K562 (cell line): ENCODE measurements around the gene MYH6. TPM values are rescaled to one million over a fixed set of nuclear protein-coding genes. Genes with fewer than 3 reads are reported as not detected.

ENCODE experiments used
- CBX1 ChIP-seq: sonication (generic); IDR thresholded peaks from 2 replicates; pipeline ENCODE4 v1.6.1; 2016; ENCODE audit warnings: antibody characterized with exemption, low read depth, mild to moderate bottlenecking
- MEF2D ChIP-seq: conservative IDR thresholded peaks from 2 replicates; pipeline ENCODE4 v1.6.1; 2016; ENCODE audit warnings: low read depth, missing genetic modification characterization, missing compliant biosample characterization
- SUPT5H ChIP-seq: fragments of 450-650 bp; IDR thresholded peaks from 2 replicates; pipeline ENCODE4 v1.6.1; 2016
- polyA plus RNA-seq, 8 experiments: library from polyadenylated mRNA; depleted of rRNA in 4 of 8; stranded (reverse) in 5 of 8; unstranded in 3 of 8; fragments of >200 nt; fragmentation: Nextera tagmentation in 2 of 8; fragmentation: Illumina TruSeq in 1 of 8; extraction: Ambion mirVana in 2 of 8; extraction: Trizol in 1 of 8; gene quantifications; 2 replicates each; pipeline versions ENCODE4 v1.2.1 to v1.2.3, GENCODE V29; 2011 to 2014; ENCODE audit warnings: inconsistent platforms in 1 of 8, missing spikeins in 1 of 8
- total RNA-seq, 7 experiments: library from RNA; depleted of rRNA in 6 of 7; stranded (reverse); fragments of >200 nt in 6 of 7; fragmentation: Illumina TruSeq in 2 of 7; extraction: Trizol in 2 of 7; gene quantifications; 2 replicates each; pipeline versions ENCODE4 v1.2.1 to v1.2.3, GENCODE V29; 2011 to 2021; ENCODE audit warnings: low replicate concordance in 1 of 7
- TF ChIP-seq, protein P1 (sequence below): sonication (generic); formaldehyde crosslinking; IDR thresholded peaks from 2 replicates; pipeline ENCODE4 v1.8.0; 2023; ENCODE audit warnings: mild to moderate bottlenecking, missing genetic modification reagents
- TF ChIP-seq, protein P2 (sequence below): fragments of 450-650 bp; IDR thresholded peaks from 2 replicates; pipeline ENCODE4 v1.7.1; 2018; ENCODE audit warnings: mild to moderate bottlenecking, low read depth; ENCODE audit not compliant: partially characterized antibody
- TF ChIP-seq, protein P3 (sequence below): sonication (generic); formaldehyde crosslinking; IDR thresholded peaks from 2 replicates; pipeline ENCODE4 v1.4.0; 2020; ENCODE audit warnings: mild to moderate bottlenecking, missing genetic modification reagents

Gene MYH6
- total and polyA plus RNA-seq, 9 of the 15 experiments (the other 6 are each of a cell fraction or from before 2014, with no cell fraction given) = not detected

DNA sequence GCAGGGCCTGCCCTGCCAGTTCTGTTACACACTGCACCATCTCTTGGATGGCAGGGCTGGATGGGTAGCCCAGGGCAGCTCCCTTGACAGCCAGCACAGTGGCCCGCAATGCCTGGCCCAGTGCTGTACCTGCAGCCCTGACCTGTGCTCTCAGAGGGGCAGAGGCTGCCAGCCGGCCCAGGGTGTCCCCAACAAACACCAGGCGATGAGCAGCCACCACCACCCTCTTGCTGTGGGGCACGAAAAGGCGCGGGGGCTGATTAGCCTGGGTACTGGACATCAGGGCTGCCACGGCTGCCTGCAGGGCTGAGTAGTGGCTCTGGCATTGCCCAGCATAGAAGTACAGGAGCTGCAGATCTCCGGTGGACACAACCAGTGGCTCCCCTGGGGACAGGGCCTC is 50.8 kb downstream of the MYH6 start (continued):
- TF ChIP-seq, protein P1, sequence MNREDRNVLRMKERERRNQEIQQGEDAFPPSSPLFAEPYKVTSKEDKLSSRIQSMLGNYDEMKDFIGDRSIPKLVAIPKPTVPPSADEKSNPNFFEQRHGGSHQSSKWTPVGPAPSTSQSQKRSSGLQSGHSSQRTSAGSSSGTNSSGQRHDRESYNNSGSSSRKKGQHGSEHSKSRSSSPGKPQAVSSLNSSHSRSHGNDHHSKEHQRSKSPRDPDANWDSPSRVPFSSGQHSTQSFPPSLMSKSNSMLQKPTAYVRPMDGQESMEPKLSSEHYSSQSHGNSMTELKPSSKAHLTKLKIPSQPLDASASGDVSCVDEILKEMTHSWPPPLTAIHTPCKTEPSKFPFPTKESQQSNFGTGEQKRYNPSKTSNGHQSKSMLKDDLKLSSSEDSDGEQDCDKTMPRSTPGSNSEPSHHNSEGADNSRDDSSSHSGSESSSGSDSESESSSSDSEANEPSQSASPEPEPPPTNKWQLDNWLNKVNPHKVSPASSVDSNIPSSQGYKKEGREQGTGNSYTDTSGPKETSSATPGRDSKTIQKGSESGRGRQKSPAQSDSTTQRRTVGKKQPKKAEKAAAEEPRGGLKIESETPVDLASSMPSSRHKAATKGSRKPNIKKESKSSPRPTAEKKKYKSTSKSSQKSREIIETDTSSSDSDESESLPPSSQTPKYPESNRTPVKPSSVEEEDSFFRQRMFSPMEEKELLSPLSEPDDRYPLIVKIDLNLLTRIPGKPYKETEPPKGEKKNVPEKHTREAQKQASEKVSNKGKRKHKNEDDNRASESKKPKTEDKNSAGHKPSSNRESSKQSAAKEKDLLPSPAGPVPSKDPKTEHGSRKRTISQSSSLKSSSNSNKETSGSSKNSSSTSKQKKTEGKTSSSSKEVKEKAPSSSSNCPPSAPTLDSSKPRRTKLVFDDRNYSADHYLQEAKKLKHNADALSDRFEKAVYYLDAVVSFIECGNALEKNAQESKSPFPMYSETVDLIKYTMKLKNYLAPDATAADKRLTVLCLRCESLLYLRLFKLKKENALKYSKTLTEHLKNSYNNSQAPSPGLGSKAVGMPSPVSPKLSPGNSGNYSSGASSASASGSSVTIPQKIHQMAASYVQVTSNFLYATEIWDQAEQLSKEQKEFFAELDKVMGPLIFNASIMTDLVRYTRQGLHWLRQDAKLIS (CRISPR knock-in tag) = no peak
- no peak for TF ChIP-seq MEF2D (tag)
- TF ChIP-seq, protein P2, sequence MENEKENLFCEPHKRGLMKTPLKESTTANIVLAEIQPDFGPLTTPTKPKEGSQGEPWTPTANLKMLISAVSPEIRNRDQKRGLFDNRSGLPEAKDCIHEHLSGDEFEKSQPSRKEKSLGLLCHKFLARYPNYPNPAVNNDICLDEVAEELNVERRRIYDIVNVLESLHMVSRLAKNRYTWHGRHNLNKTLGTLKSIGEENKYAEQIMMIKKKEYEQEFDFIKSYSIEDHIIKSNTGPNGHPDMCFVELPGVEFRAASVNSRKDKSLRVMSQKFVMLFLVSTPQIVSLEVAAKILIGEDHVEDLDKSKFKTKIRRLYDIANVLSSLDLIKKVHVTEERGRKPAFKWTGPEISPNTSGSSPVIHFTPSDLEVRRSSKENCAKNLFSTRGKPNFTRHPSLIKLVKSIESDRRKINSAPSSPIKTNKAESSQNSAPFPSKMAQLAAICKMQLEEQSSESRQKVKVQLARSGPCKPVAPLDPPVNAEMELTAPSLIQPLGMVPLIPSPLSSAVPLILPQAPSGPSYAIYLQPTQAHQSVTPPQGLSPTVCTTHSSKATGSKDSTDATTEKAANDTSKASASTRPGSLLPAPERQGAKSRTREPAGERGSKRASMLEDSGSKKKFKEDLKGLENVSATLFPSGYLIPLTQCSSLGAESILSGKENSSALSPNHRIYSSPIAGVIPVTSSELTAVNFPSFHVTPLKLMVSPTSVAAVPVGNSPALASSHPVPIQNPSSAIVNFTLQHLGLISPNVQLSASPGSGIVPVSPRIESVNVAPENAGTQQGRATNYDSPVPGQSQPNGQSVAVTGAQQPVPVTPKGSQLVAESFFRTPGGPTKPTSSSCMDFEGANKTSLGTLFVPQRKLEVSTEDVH = no peak
- TF ChIP-seq, protein P3, sequence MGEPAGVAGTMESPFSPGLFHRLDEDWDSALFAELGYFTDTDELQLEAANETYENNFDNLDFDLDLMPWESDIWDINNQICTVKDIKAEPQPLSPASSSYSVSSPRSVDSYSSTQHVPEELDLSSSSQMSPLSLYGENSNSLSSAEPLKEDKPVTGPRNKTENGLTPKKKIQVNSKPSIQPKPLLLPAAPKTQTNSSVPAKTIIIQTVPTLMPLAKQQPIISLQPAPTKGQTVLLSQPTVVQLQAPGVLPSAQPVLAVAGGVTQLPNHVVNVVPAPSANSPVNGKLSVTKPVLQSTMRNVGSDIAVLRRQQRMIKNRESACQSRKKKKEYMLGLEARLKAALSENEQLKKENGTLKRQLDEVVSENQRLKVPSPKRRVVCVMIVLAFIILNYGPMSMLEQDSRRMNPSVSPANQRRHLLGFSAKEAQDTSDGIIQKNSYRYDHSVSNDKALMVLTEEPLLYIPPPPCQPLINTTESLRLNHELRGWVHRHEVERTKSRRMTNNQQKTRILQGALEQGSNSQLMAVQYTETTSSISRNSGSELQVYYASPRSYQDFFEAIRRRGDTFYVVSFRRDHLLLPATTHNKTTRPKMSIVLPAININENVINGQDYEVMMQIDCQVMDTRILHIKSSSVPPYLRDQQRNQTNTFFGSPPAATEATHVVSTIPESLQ = no peak
- no peak for TF ChIP-seq CBX1
- TF ChIP-seq SUPT5H = no peak
